Uterus (tissue), 2 donors: ENCODE measurements around the gene VIPR2.

Experiments
- POLR2A ChIP-seq, 2 donors: fragments of 450-650 bp; IDR thresholded peaks; one replicate each; pipeline ENCODE4 v1.6.1; 2016; ENCODE audit warnings: antibody characterized with exemption in 2 of 2, mild to moderate bottlenecking in 1 of 2, moderate library complexity in 1 of 2
- TF ChIP-seq, protein P1 (sequence below), 4 experiments: fragments of 200-600 bp in 2 of 4; fragments of 450-650 bp in 2 of 4; sonication (generic) in 2 of 4; IDR thresholded peaks; one replicate each; pipeline ENCODE4 v1.5.1; 2016 to 2019; ENCODE audit warnings: antibody characterized with exemption in 4 of 4, mild to moderate bottlenecking in 2 of 4, moderate library complexity in 1 of 4

DNA sequence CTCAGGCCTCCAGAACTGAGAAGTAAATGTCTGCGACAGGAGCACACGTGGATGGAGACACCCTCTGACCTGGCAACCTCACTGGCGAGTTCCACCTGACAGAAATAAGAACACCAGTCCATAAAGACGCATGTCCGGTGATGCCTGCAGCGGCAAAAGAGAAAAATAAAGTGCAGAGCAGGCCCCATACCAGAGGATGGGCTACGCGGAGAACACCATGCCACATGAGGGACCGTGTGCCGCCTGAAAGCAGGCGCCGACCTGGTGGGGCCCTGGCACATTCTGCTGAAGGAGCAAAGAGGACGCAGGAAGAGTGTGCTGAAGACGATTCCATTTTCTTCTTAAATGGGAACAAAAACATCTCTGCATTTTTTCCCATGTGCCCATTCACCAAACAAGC is 105.0 kb downstream of the VIPR2 start:
- TF ChIP-seq, protein P1, sequence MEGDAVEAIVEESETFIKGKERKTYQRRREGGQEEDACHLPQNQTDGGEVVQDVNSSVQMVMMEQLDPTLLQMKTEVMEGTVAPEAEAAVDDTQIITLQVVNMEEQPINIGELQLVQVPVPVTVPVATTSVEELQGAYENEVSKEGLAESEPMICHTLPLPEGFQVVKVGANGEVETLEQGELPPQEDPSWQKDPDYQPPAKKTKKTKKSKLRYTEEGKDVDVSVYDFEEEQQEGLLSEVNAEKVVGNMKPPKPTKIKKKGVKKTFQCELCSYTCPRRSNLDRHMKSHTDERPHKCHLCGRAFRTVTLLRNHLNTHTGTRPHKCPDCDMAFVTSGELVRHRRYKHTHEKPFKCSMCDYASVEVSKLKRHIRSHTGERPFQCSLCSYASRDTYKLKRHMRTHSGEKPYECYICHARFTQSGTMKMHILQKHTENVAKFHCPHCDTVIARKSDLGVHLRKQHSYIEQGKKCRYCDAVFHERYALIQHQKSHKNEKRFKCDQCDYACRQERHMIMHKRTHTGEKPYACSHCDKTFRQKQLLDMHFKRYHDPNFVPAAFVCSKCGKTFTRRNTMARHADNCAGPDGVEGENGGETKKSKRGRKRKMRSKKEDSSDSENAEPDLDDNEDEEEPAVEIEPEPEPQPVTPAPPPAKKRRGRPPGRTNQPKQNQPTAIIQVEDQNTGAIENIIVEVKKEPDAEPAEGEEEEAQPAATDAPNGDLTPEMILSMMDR (IDR thresholded peaks at IDR 0.05): no peak
- no peak for TF ChIP-seq POLR2A (IDR thresholded peaks at IDR 0.05)
